HG02798 (cell line): ENCODE results near the gene CDC42SE2.
"Not testable (repeated sequence)": the region's sequence is repeated elsewhere in the genome, so short reads cannot be mapped to it uniquely, and the experiment has no call there.

ENCODE experiments used
- ATAC-seq: cut with Tn5 transposase; IDR thresholded peaks from one replicate; pipeline ENCODE4 v1.9.1; 2021; ENCODE audit warnings: mild to moderate bottlenecking; ENCODE audit not compliant: unreplicated experiment, poor library complexity

CDC42SE2 gene

GRCh38 chr5:131384616-131385214 is 120.9 kb downstream of the CDC42SE2 start:
- no peak for ATAC-seq

GRCh38 chr5:131386124-131386523 is 122.3 kb downstream of the CDC42SE2 start:
- no peak for ATAC-seq

- no peak for ATAC-seq
Measured at GRCh38 chr5:131386779-131387178, 122.9 kb downstream of the CDC42SE2 start.

DNA sequence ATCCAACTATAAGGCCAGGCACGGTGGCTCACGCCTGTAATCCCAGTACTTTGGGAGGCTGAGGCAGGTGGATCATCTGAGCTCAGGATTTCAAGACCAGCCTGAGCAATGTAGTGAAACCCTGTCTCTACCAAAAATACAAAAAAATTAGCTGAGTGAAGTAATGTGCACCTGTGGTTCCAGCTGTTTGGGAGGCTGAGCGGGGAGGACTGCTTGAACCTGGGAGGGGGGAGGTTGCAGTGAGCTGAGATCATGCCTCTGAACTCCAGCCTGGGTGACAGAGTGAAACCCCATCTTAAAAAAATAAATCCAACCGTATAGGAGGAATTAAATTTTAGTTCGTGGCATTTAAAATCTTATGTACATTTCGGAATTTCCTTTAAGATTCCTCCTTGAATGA is 123.4 kb downstream of the CDC42SE2 start:
- ATAC-seq: no peak

DNA sequence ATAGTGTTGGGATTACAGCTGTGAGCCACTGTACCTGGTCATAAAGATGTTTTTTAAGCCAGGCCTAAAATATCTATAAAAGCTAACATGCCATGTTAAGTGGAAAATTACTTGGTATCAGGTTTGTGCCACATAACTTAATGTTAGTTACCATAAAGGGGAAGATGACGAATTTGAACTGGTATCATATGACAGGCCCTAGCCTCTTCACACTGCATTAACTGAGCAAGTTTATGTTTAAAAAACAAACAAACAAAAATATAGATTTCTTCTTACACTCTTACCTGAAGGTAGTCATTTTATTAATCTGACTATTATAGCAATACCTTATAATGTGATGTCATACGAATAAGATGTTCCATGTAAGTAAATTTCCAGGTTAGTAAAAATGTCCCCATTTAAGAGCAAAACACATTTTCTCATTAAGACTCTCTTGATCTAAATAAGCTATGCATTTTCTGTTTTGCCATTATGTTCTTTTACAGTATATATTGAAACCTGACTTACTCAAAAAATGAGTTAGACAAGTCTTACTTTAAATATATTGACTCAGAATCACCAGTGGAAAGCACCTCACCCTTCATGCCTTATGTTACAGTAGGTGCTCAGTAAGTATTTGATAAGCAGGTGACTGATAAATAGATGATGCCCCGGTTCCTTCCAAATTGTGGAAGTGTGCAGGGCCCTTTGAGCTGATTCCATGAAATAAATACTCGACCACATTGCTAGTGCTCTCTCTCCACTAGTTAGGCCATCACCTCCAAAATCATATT is 125.4 kb downstream of the CDC42SE2 start:
- ATAC-seq: peak; percentile 35

DNA sequence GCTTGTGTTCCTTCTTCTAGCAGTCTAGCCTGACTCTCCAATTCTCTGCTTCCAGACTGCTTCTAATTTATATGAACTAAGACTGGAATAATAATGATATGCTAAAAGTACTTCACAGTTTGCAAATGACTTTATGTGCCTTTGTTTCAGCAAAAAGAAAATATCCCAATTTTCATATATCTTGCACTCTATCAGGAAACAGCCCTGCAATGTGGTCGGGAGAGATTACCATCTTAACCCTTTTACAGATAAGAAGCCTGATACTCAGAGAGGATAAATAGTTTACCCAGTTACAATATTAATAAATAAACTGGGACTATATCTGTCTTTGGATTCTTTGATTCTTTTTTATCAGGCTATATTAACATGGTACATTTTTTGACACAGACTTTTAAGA is 126.0 kb downstream of the CDC42SE2 start:
- no peak for ATAC-seq

- ATAC-seq: no peak
Measured at GRCh38 chr5:131392466-131393095, 128.7 kb downstream of the CDC42SE2 start.

DNA sequence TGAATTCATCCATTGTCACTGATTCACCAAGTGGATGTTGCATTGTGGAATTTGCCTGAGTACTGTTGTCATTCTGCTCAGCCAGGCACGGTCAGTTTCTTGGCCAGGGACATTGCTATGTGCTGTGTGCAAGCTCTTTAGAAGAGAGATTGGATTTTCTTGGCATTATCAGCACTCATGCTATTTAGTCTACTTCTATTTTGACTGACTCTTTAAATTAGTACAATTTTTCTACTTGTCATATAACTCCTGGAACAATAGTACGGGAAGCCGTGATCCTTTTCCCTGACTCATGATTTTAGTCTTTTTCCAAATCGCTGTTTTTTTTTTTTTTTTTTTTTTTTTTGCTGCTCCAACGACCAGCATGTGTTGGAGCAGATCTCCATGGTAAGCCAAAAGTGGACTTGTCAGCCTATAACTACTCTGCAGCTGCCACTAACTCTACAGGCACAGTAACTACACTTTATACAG is 129.7 kb downstream of the CDC42SE2 start:
- no peak for ATAC-seq

DNA sequence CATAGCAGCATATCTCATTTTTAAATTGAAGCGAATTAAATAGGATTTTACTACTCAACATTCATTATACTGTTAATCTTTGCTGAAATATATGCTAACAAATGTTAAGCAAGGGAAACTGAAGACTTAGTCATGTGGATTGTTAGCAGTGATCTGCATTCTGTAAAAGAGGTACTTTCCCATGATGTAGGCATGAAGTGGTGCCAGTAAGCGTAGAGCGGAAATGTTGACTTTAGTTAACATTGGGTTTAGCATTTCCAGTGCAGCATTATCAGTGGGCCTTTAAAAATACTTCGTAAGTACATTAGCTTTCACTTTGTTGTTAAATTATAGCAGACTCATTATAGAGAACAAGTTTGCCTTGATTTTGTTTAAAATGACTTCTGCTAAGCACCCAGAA is 130.3 kb downstream of the CDC42SE2 start:
- peak; percentile 81 for ATAC-seq

GRCh38 chr5:131396015-131396414 is 132.2 kb downstream of the CDC42SE2 start:
- peak; percentile 81 for ATAC-seq

GRCh38 chr5:131396630-131397273 is 132.9 kb downstream of the CDC42SE2 start:
- ATAC-seq: no peak

DNA sequence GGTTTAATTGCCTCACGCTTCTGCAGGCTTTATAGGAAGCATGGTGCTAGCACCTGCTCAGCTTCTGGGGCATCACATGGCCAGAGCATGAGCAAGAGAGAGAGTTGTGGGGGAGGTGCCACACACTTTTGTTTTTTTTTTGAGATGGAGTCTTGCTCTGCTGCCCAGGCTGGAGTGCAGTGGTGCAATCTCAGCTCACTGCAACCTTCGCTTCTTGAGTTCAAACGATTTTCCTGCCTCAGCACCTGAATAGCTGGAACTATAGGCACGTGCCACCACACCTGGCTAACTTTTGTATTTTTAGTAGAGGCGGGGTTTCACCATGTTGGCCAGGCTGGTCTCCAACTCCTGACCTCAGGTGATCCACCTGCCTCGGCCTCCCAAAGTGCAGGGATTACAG is 135.2 kb downstream of the CDC42SE2 start:
- ATAC-seq: not testable (repeated sequence)

GRCh38 chr5:131400585-131400984 is 136.7 kb downstream of the CDC42SE2 start:
- ATAC-seq: no peak

DNA sequence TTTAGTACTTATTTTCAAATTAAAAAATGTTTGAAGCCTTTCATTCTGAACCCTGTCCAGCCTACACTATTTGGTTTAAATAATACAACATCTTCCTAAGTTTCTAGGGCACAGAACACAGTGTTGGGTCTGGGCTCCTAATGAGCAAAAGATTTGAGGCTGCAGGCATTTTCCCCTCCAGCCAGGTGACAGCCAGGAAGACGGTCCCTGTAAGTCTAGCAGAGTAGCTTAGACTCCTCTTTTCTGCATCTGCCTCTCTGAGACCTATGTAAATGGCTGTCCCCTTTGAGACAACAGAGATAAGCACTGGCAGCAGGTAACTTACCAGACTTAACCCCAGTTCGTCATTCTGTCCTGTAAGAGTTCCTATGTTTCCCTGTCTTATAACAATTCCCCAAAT is 141.8 kb downstream of the CDC42SE2 start:
- no peak for ATAC-seq

DNA sequence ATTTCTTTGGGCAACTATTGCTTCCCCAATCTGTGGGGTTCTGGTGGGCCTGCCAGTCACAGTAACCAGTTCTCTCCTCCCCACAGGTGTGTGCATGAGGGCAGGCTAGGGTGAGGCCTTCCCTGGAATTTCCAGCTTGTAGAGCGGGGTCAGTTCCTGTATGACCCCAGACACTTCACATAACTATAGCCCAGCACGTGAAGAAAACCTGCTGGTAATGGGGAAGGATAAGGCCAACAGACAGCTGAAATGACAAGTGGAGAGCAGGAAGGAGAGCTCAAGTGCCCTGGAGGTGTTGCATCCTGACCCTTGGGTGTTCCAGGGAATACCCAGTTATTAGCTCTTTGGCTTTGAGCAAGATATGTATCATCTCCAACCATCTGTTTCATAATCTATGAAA is 142.2 kb downstream of the CDC42SE2 start:
- no peak for ATAC-seq

DNA sequence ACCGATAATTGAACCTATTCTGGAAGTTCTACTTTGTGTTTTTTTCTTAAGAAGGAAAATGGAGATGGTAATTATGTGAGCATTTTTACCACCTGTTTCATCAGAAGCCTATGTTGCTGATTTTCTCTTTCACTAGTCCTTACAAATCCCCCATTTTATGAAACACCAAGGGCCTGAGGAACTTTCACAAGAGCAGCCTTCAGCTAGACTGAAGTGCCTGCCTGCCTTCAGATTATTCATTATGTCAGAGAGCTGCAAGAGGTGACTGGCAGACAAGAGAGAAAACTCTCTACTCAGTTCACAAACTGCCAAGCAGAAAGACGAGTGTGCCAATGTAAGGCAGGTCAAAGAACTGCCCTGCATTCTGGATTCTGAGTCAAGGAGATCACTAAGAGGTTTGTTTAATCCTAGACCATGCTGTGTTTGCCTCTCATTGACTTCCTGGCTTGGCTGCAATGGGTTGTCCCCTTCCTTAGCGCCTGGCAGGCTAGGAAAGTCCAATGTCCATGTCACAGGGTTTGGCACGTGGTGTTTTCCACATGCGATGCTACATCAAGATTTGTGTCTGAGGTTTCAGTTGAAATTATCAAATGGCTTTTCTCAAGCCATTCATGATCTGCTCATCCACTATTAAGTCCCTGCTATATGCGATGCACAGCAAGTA is 143.3 kb downstream of the CDC42SE2 start:
- no peak for ATAC-seq

DNA sequence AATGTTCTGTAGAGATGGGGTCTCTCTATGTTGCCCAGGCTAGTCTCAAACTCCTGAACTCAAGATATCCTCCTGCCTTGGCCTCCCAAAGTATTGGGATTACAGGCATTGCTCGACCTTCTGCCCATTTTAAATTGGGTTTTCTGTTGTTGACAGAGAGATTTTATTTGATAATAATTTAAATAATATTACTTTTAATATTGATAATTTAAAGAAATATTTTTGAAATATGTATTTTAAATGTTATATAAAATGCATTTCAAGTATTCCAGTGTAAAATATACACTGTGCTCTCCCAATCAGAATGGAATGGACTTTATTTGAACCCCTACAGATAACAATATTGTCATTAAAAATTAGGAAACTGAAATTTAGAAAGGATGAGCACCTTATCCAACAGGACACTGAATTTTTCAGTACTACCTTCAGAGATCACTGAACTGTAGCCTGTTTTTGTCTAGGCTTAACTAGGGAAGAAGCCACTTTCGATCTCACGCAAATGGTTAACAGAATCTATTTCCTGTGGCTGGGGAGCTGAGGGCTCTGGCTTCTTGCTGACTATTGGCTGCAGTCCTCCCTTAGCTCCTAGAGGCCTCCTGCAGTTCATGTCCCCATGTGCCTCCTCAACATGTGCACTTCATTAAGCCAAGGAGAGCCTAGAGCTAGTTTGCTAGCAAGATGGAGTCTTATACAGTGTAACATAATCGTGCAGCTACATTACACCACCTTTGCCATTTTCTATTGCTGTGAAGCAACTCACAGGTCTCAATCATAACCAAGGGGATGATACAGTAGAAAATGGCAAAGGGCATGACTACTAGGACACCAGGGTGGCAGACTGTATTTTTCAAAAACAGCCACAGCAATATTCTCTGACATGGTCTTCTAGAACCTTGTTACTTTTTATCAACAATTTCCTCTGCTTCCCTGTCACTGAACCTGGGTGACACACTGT is 150.0 kb downstream of the CDC42SE2 start:
- ATAC-seq: peak; percentile 64

GRCh38 chr5:131416729-131417128 is 152.9 kb downstream of the CDC42SE2 start:
- peak; percentile 82 for ATAC-seq

DNA sequence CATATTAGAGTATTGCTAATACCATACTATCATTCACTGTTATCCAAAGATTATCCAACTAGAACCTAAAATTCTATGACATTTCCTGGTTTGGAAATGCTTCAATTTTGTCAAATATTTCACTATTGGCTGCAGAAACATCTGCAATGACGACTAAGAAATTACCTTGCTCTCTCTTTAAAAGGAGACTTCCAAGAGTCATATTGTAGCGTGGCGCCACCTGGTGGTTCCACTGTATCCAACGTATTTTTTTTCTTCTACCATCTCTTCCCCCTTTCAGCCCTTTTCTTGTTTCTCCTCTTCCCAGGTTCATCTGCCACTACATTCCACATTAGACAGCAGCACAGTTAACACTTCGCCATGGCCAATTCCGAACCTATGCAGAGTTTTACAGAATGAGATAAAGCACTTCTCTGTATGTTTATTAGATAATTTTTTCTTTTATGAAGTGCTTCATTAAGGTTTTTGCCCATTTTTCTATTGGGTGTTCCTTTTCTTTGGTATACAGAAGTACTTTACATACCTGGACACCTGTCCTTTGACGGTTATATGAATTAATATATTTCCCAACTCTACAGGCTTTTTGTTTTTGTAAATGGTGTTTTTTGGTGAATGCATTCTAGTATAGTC is 153.5 kb downstream of the CDC42SE2 start:
- peak; percentile 37 for ATAC-seq
